Smooth muscle cell (in vitro differentiated cells): ENCODE results near the gene PAX7. TPM values are rescaled to one million over a fixed set of nuclear protein-coding genes. Genes with fewer than 3 reads are reported as not detected.
A peak's percentile ranks its signal among the peaks of the same experiment; 100 is the strongest.

Experiments
- DNase-seq: peaks from one replicate; lab custom pipeline; 2025; ENCODE audit not compliant: unreplicated experiment; lab: John Stamatoyannopoulos, UW
- H2AFZ ChIP-seq: fragments of 200-600 bp; sonication (generic); 2 replicates; pipeline ENCODE4 v1.6.0; 2016; ENCODE audit warnings: antibody characterized with exemption, low read depth, mild to moderate bottlenecking
- H3F3A ChIP-seq: fragments of 200-600 bp; sonication (generic); 2 replicates; pipeline ENCODE4 v1.6.0; 2017; ENCODE audit warnings: antibody characterized with exemption, low read depth
- H3K27ac ChIP-seq: fragments of 200-600 bp; sonication (generic); 2 replicates; pipeline ENCODE4 v1.5.1; 2016; ENCODE audit warnings: low read depth, mild to moderate bottlenecking
- H3K27me3 ChIP-seq: fragments of 200-600 bp; sonication (generic); 2 replicates; pipeline ENCODE4 v1.6.1; 2016; ENCODE audit warnings: low read depth, mild to moderate bottlenecking
- H3K36me3 ChIP-seq: fragments of 200-600 bp; sonication (generic); 2 replicates; pipeline ENCODE4 v1.5.1; 2016; ENCODE audit warnings: low read depth
- H3K4me1 ChIP-seq: fragments of 200-600 bp; sonication (generic); 2 replicates; pipeline ENCODE4 v1.5.1; 2016; ENCODE audit warnings: low read depth
- H3K4me2 ChIP-seq: fragments of 200-600 bp; sonication (generic); 2 replicates; pipeline ENCODE4 v1.6.0; 2016; ENCODE audit warnings: mild to moderate bottlenecking
- H3K4me3 ChIP-seq: fragments of 200-600 bp; sonication (generic); 2 replicates; pipeline ENCODE4 v1.5.1; 2016; ENCODE audit warnings: mild to moderate bottlenecking
- H3K79me2 ChIP-seq: fragments of 200-600 bp; sonication (generic); 2 replicates; pipeline ENCODE4 v1.6.0; 2016; ENCODE audit warnings: low read depth, mild to moderate bottlenecking
- H3K9ac ChIP-seq: fragments of 200-600 bp; sonication (generic); 2 replicates; pipeline ENCODE4 v1.6.0; 2016; ENCODE audit warnings: low read depth
- H3K9me3 ChIP-seq: fragments of 200-600 bp; sonication (generic); replicated peaks from 2 replicates; pipeline ENCODE4 v1.5.1; 2016; ENCODE audit warnings: low read depth
- H4K20me1 ChIP-seq: fragments of 200-600 bp; sonication (generic); 2 replicates; pipeline ENCODE4 v1.6.0; 2016; ENCODE audit warnings: low read depth
- WGBS: methylation state at CpG from one replicate; pipeline ENCODE4 v1.1.7; 2016; ENCODE audit warnings: low lambda C conversion rate; 5-methylcytosine and 5-hydroxymethylcytosine counted together
- polyA plus RNA-seq: library from polyadenylated mRNA; unstranded; fragments of >200 nt; fragmentation: Nextera tagmentation; extraction: Ambion mirVana; gene quantifications from 2 replicates; pipeline ENCODE4 v1.2.1, GENCODE V29; 2016
- total RNA-seq: library from RNA; depleted of rRNA; stranded (reverse); fragments of >200 nt; gene quantifications from 2 replicates; pipeline ENCODE4 v1.2.3, GENCODE V29; 2014
- TF ChIP-seq, protein P1 (sequence below): fragments of 200-600 bp; sonication (generic); IDR thresholded peaks from 2 replicates; pipeline ENCODE4 v1.5.1; 2017; ENCODE audit warnings: borderline replicate concordance, mild to moderate bottlenecking, antibody characterized with exemption; ENCODE audit not compliant: insufficient read depth, poor library complexity, severe bottlenecking

The PAX7 gene
- total RNA-seq (not detected in 2 replicates), polyA plus RNA-seq (not detected in 2 replicates)

DNA sequence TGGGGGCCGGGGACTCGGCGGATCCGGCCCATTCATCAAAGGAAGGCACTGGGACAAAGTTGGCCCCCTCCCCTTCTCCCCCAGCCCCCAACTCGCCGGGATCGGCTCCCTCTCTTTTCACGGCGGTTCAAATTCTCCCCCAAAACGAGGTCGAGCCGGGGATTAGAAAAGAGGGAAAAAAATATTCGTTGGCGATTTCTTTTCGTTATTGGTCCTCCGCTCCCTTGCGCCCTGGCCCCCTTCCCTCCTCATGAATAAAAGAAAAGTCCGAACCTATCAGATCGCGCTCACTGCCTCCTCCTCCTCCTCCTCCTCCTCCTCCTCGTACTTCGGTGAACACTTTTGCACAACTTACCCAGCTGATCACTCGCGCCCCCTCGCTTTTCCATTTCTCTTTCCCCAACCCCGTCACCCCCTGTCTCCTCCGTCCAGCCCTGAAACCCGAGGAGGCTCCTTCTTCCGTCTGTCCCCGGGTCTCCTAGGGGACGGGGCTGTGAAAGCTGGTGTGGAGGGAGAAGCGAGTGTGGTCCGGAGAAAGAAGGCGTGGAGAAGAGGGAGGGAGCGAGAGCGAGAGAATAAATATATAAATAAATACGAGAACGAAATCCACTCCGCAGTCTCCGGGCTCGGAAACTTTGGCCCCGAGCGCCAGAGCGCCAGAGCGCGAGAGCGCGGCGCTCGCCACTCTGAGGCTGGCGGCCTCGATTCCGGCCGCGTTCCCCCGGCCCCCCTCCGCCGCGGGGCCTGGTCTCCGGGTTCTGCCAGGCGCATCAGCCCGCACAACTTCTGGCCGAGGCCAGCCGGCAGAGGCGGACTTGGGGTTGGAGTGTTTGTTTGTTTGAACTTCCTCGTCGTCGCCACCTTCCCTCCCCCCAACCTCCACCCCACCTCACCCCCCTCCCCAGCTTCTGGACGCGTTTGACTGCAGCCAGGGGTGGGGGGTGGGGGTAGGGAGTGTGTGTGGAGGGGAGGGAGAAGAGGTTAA is at the start of gene PAX7:
TSS of gene PAX7 (plus strand) at position 336 of the 985 bp plus-strand sequence. CDS start 758 bp downstream, outside the sequence.
- Histone ChIP-seq H2AFZ (no peak within 1 kb of the TSS), H3K4me2 (peak within 1 kb of the TSS; percentile 77), H3K4me1 (peaks cover 35% of the 10 kb centered on the region), H3F3A (no peaks in the 10 kb centered on the region), H4K20me1 (no peaks in the 10 kb centered on the region), H3K79me2 (no peaks in the 10 kb centered on the region), H3K9me3 (no peaks in the 10 kb centered on the region), H3K9ac (no peak within 1 kb of the TSS), H3K27me3 (peaks cover 100% of the 10 kb centered on the region), H3K4me3 (peak within 1 kb of the TSS; percentile 13), H3K27ac (no peak within 1 kb of the TSS), H3K36me3 (no peaks in the 10 kb centered on the region)
- WGBS, result 2% methylated on average over 56 of the region's 70 CpGs
- TF ChIP-seq, protein P1, sequence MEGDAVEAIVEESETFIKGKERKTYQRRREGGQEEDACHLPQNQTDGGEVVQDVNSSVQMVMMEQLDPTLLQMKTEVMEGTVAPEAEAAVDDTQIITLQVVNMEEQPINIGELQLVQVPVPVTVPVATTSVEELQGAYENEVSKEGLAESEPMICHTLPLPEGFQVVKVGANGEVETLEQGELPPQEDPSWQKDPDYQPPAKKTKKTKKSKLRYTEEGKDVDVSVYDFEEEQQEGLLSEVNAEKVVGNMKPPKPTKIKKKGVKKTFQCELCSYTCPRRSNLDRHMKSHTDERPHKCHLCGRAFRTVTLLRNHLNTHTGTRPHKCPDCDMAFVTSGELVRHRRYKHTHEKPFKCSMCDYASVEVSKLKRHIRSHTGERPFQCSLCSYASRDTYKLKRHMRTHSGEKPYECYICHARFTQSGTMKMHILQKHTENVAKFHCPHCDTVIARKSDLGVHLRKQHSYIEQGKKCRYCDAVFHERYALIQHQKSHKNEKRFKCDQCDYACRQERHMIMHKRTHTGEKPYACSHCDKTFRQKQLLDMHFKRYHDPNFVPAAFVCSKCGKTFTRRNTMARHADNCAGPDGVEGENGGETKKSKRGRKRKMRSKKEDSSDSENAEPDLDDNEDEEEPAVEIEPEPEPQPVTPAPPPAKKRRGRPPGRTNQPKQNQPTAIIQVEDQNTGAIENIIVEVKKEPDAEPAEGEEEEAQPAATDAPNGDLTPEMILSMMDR, result no peak
- no peak for DNase-seq

DNA sequence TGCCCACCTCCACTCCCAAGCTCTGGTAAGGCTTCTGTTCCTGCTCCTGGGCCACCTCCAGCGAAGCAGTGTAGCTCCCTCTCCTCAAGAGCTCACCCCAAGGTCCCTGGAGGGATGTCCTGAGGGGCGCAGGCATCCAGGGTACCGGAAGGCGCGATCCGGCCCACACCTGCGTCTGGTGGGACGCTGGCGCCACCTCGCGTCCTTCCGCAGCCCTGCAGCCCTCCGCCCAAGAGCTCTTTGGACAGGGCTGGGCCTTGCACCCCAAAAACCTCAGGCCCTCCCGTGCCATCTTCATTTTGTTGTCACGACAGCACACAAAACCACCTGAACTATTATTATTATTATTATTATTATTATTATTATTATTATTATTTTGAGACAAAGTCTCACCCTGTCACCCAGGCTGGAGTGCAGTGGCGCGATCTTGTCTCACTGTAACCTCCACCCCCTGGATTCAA is 49.2 kb upstream of the PAX7 start:
- no peaks in the 10 kb centered on the region for H3K9me3 ChIP-seq
- no peaks in the 10 kb centered on the region for H3K79me2 ChIP-seq
- H3K27ac ChIP-seq, result no peak overlapping the region
- no peak overlapping the region for H3K4me2 ChIP-seq
- no peaks in the 10 kb centered on the region for H4K20me1 ChIP-seq
- no peak for DNase-seq
- H3K36me3 ChIP-seq, result no peaks in the 10 kb centered on the region
- TF ChIP-seq, protein P1, result peak; percentile 83
- H3K27me3 ChIP-seq, result peaks cover 5% of the 10 kb centered on the region
- H2AFZ ChIP-seq, result no peak overlapping the region
- H3K9ac ChIP-seq, result no peak overlapping the region
- H3K4me3 ChIP-seq, result no peak overlapping the region
- 17% methylated on average over 17 of the region's 17 CpGs for WGBS
- no peaks in the 10 kb centered on the region for H3K4me1 ChIP-seq
- H3F3A ChIP-seq, result no peaks in the 10 kb centered on the region

DNA sequence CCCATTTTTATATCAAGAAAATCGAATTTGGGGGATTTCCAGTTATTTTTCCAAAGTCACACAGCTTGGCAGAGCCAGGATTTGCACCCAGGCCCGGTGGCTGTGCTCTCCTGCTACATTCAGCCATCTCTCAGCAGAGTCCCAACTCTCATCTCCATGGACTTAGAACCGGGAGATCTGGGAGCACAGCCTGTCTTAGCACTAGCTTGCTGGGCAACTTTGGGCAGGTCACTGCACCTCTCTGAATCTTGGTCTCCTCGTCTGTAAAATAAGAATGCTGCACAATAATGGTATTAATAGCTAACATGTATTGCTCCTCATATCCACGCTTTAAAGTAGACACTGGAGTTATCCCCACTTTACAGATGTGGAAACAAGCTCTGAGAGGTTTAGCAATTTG is 47.8 kb upstream of the PAX7 start:
- H3K9me3 ChIP-seq, result no peaks in the 10 kb centered on the region
- H3K4me3 ChIP-seq, result no peak overlapping the region
- no peaks in the 10 kb centered on the region for H3K4me1 ChIP-seq
- no peak overlapping the region for H3K9ac ChIP-seq
- no peaks in the 10 kb centered on the region for H4K20me1 ChIP-seq
- H3K27ac ChIP-seq, result no peak overlapping the region
- H2AFZ ChIP-seq, result no peak overlapping the region
- no peaks in the 10 kb centered on the region for H3K36me3 ChIP-seq
- H3K4me2 ChIP-seq, result no peak overlapping the region
- WGBS, result 74% methylated on average over 5 of the region's 5 CpGs
- H3K27me3 ChIP-seq, result peaks cover 16% of the 10 kb centered on the region
- no peaks in the 10 kb centered on the region for H3F3A ChIP-seq
- no peak for DNase-seq
- no peaks in the 10 kb centered on the region for H3K79me2 ChIP-seq
- TF ChIP-seq, protein P1, result no peak
